Astrocyte (in vitro differentiated cells and primary cell): ENCODE data around the gene LRIF1. TPM values are rescaled to one million over a fixed set of nuclear protein-coding genes. Genes with fewer than 3 reads are reported as not detected.
"Not testable (repeated sequence)": the region's sequence is repeated elsewhere in the genome, so short reads cannot be mapped to it uniquely, and the experiment has no call there.

Experiments used
- DNase-seq: peaks from one replicate; pipeline ENCODE4 v3.0.0-alpha.2; 2010; ENCODE audit warnings: low read depth
- FAIRE-seq: peaks from 2 replicates; lab custom pipeline; 2011; peaks lifted over from hg19 to GRCh38; lab: Jason Lieb, UNC
- H2AFZ ChIP-seq: 2 replicates; pipeline ENCODE4 v1.6.0; 2012; ENCODE audit warnings: low read depth, low read length, inconsistent platforms
- H3K27ac ChIP-seq: 2 replicates; pipeline ENCODE4 v1.5.1; 2011; ENCODE audit warnings: low read depth, low read length, inconsistent platforms
- H3K27me3 ChIP-seq: 2 replicates; pipeline ENCODE4 v1.6.0; 2011; ENCODE audit warnings: low read length, inconsistent platforms; ENCODE audit not compliant: insufficient read depth
- H3K36me3 ChIP-seq: 2 replicates; pipeline ENCODE4 v1.5.1; 2011; ENCODE audit warnings: low read length, inconsistent platforms; ENCODE audit not compliant: insufficient read depth
- H3K4me1 ChIP-seq: 2 replicates; pipeline ENCODE4 v1.5.1; 2011; ENCODE audit warnings: low read length, inconsistent platforms; ENCODE audit not compliant: insufficient read depth
- H3K4me2 ChIP-seq: 2 replicates; pipeline ENCODE4 v1.6.0; 2012; ENCODE audit warnings: low read length, inconsistent platforms
- H3K4me3 ChIP-seq: 2 replicates; pipeline ENCODE4 v1.5.1; 2011; ENCODE audit warnings: low read depth, mild to moderate bottlenecking, low read length, inconsistent platforms; ENCODE audit not compliant: insufficient read depth
- H3K79me2 ChIP-seq: 2 replicates; pipeline ENCODE4 v1.6.0; 2012; ENCODE audit warnings: mild to moderate bottlenecking, low read length, inconsistent platforms; ENCODE audit not compliant: insufficient read depth
- H3K9ac ChIP-seq: 2 replicates; pipeline ENCODE4 v1.6.0; 2012; ENCODE audit warnings: mild to moderate bottlenecking, low read length, inconsistent platforms
- H3K9me3 ChIP-seq: 2 replicates; pipeline ENCODE4 v1.5.1; 2012; ENCODE audit warnings: low read depth, mild to moderate bottlenecking, low read length, inconsistent platforms; ENCODE audit not compliant: insufficient read depth
- H4K20me1 ChIP-seq: 2 replicates; pipeline ENCODE4 v1.6.0; 2012; ENCODE audit warnings: low read length, inconsistent platforms; ENCODE audit not compliant: insufficient read depth
- H3K27ac Mint-ChIP-seq: one replicate; pipeline ENCODE4 v1.8.0; 2021; ENCODE audit warnings: mild to moderate bottlenecking, mixed read lengths; ENCODE audit not compliant: unreplicated experiment
- H3K27me3 Mint-ChIP-seq: one replicate; pipeline ENCODE4 v1.8.0; 2021; ENCODE audit warnings: low read depth, mixed read lengths; ENCODE audit not compliant: unreplicated experiment
- H3K36me3 Mint-ChIP-seq: one replicate; pipeline ENCODE4 v1.8.0; 2021; ENCODE audit warnings: low read depth, mixed read lengths; ENCODE audit not compliant: unreplicated experiment
- H3K4me1 Mint-ChIP-seq: one replicate; pipeline ENCODE4 v1.8.0; 2021; ENCODE audit warnings: low read depth, mixed read lengths; ENCODE audit not compliant: unreplicated experiment
- H3K4me3 Mint-ChIP-seq: one replicate; pipeline ENCODE4 v1.8.0; 2021; ENCODE audit warnings: mild to moderate bottlenecking, moderate library complexity, mixed read lengths; ENCODE audit not compliant: unreplicated experiment
- H3K9me3 Mint-ChIP-seq: one replicate; pipeline ENCODE4 v1.8.0; 2021; ENCODE audit warnings: mild to moderate bottlenecking, mixed read lengths; ENCODE audit not compliant: unreplicated experiment
- CTCF ChIP-seq: IDR thresholded peaks from 2 replicates; pipeline ENCODE4 v1.5.1; 2011; ENCODE audit warnings: low read depth, mild to moderate bottlenecking, inconsistent platforms, low read length, moderate library complexity; ENCODE audit not compliant: insufficient read depth
- EZH2 ChIP-seq: IDR thresholded peaks from 2 replicates; pipeline ENCODE4 v1.6.1; 2012; ENCODE audit warnings: mild to moderate bottlenecking, low read length, inconsistent platforms; ENCODE audit not compliant: insufficient read depth
- total RNA-seq: library from RNA; stranded (reverse); gene quantifications from 2 replicates; pipeline ENCODE4 v1.2.1, GENCODE V29; 2021

The LRIF1 gene
- total RNA-seq, 1 donor from 2014 or later = 19.4 TPM

DNA sequence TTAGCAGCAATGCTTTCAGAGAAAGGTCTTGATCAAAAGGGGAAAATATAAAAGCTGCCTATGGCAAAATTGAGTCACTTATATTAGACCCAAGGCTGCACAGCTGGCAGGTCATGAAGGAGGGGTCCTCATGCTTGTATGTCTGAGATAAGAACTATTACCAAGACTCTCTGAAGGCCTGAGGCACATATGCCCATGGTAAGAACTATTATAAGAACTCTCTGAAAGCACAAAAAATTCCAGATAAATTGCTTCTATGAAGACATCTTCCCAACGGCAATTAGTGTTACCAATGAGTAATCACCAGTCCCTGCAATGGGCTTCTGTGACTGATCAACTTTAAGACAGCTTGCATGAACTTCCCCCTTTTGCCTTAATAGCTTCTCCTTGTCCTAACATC lies 42.8 kb upstream of the LRIF1 start:
- FAIRE-seq (no peak), DNase-seq (no peak)
- Histone ChIP-seq H3K36me3 (no peaks in the 10 kb centered on the region), H3K27me3 (no peaks in the 10 kb centered on the region), H3K4me2 (no peak overlapping the region), H3K9me3 (no peaks in the 10 kb centered on the region), H3K4me1 (no peaks in the 10 kb centered on the region), H3K27ac (no peak overlapping the region), H4K20me1 (no peaks in the 10 kb centered on the region), H3K4me3 (no peak overlapping the region), H3K79me2 (no peaks in the 10 kb centered on the region), H3K9ac (no peak overlapping the region), H2AFZ (no peak overlapping the region)
- no peak overlapping the region for H3K27ac Mint-ChIP-seq
- peaks cover 4% of the 10 kb centered on the region for H3K27me3 Mint-ChIP-seq
- H3K9me3 Mint-ChIP-seq = peaks cover 8% of the 10 kb centered on the region
- H3K36me3 Mint-ChIP-seq = no peaks in the 10 kb centered on the region
- TF ChIP-seq CTCF (no peak), EZH2 (no peak)
- no peak overlapping the region for H3K4me3 Mint-ChIP-seq
- no peaks in the 10 kb centered on the region for H3K4me1 Mint-ChIP-seq

- H3K9ac ChIP-seq, H4K20me1 ChIP-seq, H3K4me2 ChIP-seq, H3K27ac Mint-ChIP-seq, H3K4me1 ChIP-seq, H3K4me3 ChIP-seq, H2AFZ ChIP-seq, H3K4me3 Mint-ChIP-seq, H3K4me1 Mint-ChIP-seq, H3K27me3 Mint-ChIP-seq, H3K9me3 Mint-ChIP-seq, DNase-seq, H3K27me3 ChIP-seq, H3K9me3 ChIP-seq, H3K36me3 ChIP-seq, H3K27ac ChIP-seq, FAIRE-seq, H3K36me3 Mint-ChIP-seq, H3K79me2 ChIP-seq: not testable (repeated sequence)
Measured at GRCh38 chr1:110999607-111000006, 35.9 kb upstream of the LRIF1 start.

DNA sequence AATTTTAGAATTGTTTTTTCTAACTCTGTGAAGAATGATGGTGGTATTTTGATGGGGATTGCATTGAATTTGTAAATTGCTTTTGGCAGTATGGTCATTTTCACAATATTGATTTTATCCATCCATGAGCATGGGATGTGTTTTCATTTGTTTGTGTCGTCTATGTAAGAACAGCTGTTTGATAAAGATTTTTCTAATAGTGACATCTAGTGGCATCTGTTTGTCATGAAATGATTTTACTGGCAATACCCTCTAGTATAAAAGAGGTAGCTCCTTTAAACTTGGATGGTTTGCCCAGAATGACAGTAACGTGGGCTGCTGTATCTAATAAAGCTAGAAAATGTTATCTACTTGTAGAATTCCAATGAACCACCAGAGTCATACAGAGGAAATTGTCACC lies 28.6 kb upstream of the LRIF1 start:
- H3K27ac ChIP-seq, H3K27me3 ChIP-seq, H3K9ac ChIP-seq, H3K27ac Mint-ChIP-seq, H4K20me1 ChIP-seq, H3K36me3 ChIP-seq, H3K9me3 Mint-ChIP-seq, H3K4me1 Mint-ChIP-seq, FAIRE-seq, H3K79me2 ChIP-seq, H3K4me3 ChIP-seq, DNase-seq, H3K27me3 Mint-ChIP-seq, H3K4me1 ChIP-seq, H3K4me2 ChIP-seq, H2AFZ ChIP-seq, H3K4me3 Mint-ChIP-seq, H3K9me3 ChIP-seq, H3K36me3 Mint-ChIP-seq: not testable (repeated sequence)
- peak; percentile 22 for TF ChIP-seq CTCF

DNA sequence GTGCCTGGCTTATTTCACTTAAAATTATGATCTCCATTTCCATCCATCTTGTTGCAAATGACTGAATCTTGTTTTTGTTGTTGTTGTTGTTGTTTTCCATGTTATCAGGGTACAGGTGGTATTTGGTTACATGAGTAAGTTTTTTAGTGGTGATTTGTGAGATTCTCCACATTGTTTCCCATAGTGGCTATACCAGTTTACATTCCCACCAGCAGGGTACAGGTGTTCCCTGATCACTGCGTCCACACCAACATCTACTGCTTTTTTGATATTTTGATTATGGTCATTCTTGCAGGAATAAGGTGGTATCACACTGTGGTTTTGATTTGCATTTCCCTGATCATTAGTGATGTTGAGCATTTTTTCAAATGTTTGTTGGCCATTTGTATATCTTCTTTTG lies 27.6 kb upstream of the LRIF1 start:
- H3K36me3 Mint-ChIP-seq, DNase-seq, H3K27me3 ChIP-seq, H3K4me3 ChIP-seq, H3K27ac ChIP-seq, H3K27ac Mint-ChIP-seq, H3K4me1 ChIP-seq, H3K4me2 ChIP-seq, H3K36me3 ChIP-seq, FAIRE-seq, H3K4me1 Mint-ChIP-seq, H3K9ac ChIP-seq, H2AFZ ChIP-seq, H4K20me1 ChIP-seq, H3K9me3 ChIP-seq, H3K9me3 Mint-ChIP-seq, H3K79me2 ChIP-seq, H3K4me3 Mint-ChIP-seq, H3K27me3 Mint-ChIP-seq: not testable (repeated sequence)
